DMS153 (cell line): Measurements from ENCODE around the gene MYBBP1A.

Source experiments
- DNase-seq: peaks from one replicate; lab custom pipeline; 2025; lab: John Stamatoyannopoulos, UW

The MYBBP1A gene

GRCh38 chr17:4520060-4520893 lies 34.9 kb downstream of the MYBBP1A start:
- DNase-seq: no peak

- DNase-seq: no peak
Observed at GRCh38 chr17:4519361-4519788, 35.8 kb downstream of the MYBBP1A start.

DNA sequence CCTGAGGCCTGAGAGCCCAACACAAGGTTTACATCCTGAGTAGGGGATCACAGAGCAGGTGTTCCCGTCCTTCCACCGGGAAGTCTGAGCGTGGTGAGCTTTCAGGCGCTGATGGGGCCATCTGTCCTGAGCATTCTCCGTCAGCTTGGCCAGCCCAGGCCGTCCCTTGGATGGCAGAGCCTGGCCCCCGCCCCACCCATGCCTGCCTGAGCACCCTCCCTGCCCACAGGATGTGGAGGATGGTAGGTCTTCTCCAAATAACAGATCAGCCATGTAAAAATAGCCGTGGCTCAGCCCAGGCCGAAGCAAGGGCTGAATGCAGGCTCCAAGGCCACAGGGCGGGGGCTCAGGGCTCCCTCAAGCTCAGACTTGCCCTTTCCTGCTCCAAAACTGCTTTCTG lies 36.3 kb downstream of the MYBBP1A start:
- no peak for DNase-seq

DNA sequence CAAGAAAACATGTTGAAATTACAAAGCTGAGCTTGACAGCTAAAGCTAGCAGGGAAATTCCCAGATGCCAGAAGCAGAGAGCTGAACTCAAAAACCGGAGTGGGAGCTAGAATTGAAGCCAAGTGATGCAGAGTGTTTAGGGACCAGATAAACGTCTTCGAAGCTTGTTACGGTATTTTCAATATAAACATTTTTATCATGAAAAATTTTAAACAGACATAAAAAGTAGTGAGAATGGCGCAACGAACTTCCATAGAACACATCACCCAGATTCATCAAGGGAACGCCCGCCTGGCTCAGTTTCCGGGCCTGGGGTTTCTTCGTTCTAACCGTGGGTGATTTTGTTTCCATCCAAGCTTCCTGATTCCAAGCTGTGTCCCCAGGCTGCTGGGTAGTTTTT lies 38.4 kb downstream of the MYBBP1A start:
- DNase-seq: no peak

GRCh38 chr17:4515501-4515900 lies 39.7 kb downstream of the MYBBP1A start:
- no peak for DNase-seq

DNA sequence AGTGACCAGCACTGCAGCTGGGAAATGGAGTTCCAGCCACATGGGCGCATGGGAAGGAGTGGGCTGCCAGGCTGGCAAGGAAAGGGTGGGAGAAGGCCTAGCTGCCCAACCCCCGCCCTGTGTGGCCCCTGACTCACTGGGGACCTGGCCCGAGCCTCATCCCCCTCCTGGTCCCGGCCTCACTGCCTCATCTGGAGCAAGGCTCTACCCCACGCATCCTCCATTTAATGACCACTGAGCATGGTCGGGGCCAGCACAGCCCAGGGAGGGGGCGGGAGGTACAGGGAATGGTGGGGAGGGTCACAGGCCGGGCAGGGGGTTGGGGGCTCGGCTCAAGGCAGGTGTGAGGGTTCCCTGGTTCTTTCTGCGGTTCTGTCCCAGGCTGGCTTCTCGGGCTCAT lies 40.4 kb downstream of the MYBBP1A start:
- DNase-seq: no peak

GRCh38 chr17:4514206-4514605 lies 41.0 kb downstream of the MYBBP1A start:
- DNase-seq: no peak

DNA sequence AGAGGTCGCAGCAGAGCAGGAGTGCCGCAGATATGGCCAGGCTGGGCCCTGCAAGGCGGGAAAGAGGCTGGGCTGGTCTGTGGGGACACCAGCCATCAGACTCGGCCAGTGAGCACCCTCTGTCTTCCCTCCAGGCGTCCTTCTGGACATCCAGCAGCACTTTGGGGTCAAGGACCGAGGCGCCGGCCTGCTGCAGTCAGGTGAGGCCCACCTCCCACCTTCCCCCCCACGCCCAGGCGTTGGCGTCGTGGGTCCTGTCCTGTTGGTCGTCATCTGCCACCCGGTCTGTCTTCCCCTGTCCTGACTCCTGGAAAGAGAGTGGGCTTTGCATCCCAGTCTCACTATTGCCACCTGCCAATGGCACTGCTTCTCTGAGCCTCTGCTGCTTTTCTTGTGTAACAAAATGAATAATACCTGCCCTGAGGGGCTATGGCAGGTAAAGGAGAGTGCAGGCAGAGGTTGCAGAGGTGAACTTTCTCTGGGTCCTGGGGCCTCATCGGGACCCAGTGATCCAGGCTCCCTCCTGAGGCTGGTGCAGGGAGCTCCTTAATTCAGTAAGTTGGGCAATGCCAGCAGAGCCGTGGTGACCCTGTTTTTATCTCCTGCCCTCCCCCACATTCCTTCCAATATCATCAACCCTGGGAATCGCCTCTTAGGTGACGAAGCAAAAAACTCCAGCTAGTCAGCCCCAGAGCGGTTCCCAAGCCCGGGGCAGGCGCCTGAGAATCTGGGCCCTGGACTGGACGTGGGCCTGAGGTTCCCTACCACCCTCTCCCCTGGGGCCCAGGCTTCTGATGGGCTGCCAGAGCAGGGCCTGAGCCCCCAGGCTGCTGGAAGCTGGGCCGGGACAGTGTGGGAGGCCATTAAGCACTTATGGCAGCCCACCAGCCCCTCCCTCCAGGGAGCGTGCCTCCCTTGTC lies 41.8 kb downstream of the MYBBP1A start:
- DNase-seq: no peak

- DNase-seq: no peak
Observed at GRCh38 chr17:4512156-4513112, 42.8 kb downstream of the MYBBP1A start.

DNA sequence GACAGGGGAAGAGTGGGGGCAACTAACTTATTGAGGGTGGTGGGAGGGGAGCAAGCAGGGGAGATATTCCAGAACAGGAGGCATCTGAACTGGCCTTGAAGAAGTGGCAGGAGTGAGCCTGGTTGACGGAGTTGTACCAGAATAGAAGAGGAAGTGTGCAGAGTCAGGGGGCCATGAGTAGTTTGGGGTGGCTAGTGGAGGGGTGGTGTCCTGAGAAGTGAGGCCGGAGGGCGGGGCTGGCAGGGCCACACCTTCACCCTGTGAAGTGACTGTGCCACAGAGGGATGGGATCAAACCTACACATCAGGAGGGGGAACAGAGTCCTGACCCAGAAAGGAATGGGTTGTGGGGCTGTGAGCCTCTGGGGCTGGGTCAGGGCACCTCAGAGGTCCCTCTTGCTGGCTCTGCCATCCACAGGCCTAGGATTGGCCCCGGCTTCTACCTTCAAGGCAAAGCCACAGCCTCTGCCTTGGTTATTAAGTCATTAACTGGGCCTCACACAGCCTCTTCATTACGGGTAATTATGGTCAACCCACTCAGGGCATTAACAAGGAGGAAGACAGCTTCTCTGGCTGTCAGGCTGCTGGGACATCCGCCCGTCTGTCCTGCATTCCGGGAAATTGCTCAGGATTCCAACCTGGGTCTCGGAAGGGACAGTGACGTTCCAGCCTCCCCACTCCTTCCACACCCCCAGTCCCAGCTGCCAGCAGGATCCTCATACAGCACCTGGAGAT lies 43.8 kb downstream of the MYBBP1A start:
- DNase-seq: no peak

DNA sequence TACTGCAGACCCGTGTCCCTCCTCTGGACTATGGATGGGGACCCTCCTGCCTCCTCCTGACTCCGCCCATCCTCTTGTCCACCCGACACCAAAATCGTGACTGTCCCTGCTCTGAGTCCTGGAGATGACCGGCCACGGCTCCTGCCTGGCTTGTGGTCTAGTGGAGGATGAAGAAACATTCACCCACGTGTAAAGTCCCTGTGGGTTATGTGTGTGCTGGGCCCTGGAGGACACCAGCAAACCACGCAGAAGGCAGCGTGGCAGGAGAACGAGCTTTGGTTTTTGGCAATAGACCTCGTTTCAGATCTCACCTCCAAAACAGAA lies 44.6 kb downstream of the MYBBP1A start:
- no peak for DNase-seq

GRCh38 chr17:4509923-4510617 lies 45.1 kb downstream of the MYBBP1A start:
- no peak for DNase-seq

GRCh38 chr17:4509401-4509800 lies 45.8 kb downstream of the MYBBP1A start:
- DNase-seq: no peak

- DNase-seq: no peak
Observed at GRCh38 chr17:4508207-4508606, 47.0 kb downstream of the MYBBP1A start.

GRCh38 chr17:4507361-4508111 lies 47.6 kb downstream of the MYBBP1A start:
- no peak for DNase-seq

DNA sequence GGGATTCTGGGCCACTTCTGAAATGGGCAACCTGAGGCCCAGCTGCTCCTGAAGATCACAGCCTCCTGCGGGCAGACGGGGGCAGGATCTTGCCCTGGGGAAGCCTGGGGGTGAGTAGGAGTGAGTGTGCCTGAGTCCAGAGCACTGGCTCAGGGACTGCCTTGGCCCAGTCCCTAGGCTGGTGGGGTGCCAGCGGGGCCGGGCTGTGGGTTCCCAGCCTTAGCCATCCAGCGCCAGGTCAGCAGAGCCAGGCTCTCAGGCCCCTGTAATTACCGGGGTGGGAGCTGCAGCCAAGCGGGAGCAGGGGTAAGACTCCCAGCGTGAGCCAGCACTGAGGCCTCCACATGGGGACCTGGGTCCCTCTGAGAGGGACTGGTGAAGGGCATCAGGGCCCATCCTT lies 48.3 kb downstream of the MYBBP1A start:
- DNase-seq: no peak

DNA sequence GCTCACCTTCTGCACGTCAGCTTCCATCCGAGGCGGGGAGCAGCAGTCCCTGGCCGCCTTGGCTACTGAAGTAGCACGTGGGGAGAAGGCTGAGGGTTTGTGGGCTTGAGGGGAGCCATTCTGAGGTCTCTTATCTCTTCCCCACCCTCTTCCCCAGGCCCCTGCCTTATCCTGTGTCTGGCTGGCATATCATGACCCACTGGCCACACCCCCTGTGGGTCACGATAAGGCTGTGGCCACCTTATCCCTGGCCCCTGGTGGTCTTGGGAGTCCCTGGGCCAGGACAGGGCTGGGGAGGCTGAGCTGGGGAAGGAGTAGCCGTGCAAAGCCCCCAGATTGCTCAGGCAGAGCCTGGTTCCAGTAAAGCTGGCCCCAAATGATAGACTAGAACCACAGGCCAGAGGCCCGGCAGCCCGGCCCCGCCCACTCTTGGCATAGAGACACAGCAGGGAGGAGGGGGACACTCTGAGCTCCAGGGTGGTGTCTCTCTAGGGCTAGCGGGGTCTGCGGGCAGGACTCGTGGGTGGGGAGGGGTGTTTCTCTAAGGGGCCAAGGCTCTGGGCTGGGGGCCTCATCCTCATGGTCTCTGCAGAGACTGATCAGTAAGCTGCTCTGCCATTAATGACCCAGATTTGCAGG lies 48.9 kb downstream of the MYBBP1A start:
- DNase-seq: no peak

GRCh38 chr17:4505187-4505586 lies 50.0 kb downstream of the MYBBP1A start:
- DNase-seq: no peak

GRCh38 chr17:4504188-4504587 lies 51.0 kb downstream of the MYBBP1A start:
- no peak for DNase-seq
